NOMO-1 treated with dmso at 0.1 percent for 144 hours (cell line): ENCODE data around the gene CCN6.
"Not testable (repeated sequence)": the region's sequence is repeated elsewhere in the genome, so short reads cannot be mapped to it uniquely, and the experiment has no call there.

Experiments used
- DNase-seq: peaks from one replicate; lab custom pipeline; 2025; ENCODE audit not compliant: unreplicated experiment; lab: John Stamatoyannopoulos, UW

Gene CCN6

GRCh38 chr6:112049996-112050395 lies 3.9 kb upstream of the CCN6 start:
- no peak for DNase-seq

- no peak for DNase-seq
Measured at GRCh38 chr6:112050429-112050828, 3.5 kb upstream of the CCN6 start.

DNA sequence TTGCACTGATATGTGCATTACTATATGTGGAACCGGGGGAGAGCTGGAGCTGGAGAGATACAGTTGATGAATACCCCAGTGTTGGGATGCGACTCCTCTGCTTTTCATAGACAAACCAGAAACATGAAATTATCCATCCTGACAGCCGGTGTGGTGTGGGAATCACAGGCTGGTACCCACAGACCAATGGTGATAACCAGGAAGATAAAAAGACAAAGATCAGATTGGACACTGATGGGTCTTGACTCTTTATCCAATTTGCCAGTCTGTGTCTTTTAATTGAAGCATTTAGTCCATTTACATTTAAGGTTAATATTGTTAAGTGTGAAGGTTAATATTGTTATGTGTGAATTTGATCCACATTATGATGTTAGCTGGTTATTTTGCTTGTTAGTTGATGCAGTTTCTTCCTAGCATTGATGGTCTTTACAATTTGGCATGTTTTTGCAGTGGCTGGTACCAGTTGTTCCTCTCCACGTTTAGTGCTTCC lies 2.6 kb upstream of the CCN6 start:
- not testable (repeated sequence) for DNase-seq

DNA sequence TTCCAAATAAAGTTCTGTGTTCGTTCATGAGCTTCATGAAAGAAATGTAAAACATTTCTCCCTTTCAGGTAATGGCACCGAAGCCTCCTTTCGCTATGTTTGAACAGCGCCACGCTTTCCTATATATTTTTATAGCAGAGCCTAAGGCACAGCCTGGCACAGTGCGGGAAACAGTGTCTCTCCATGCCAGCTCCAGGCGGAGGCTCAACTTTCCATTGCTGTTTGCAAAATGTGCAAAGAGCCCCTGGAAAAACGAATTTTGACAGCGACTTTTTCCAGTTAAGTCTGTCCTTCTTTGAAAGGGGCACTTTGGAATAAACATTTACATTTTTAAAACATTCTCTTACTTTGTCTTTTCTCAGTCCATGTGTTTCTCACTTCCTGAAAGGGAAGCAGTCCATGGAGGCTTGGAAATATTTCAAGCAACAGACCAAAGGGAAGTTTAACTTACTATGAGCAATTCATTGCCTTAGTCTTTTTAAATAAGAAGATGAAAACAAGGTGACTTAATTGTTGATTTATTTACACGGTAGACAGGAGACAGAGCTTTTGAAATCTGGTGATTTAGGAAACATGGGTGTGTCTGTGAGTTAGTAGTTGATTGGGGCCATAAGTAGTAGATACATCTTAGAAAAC lies 769 bp downstream of the CCN6 start:
- no peak for DNase-seq

DNA sequence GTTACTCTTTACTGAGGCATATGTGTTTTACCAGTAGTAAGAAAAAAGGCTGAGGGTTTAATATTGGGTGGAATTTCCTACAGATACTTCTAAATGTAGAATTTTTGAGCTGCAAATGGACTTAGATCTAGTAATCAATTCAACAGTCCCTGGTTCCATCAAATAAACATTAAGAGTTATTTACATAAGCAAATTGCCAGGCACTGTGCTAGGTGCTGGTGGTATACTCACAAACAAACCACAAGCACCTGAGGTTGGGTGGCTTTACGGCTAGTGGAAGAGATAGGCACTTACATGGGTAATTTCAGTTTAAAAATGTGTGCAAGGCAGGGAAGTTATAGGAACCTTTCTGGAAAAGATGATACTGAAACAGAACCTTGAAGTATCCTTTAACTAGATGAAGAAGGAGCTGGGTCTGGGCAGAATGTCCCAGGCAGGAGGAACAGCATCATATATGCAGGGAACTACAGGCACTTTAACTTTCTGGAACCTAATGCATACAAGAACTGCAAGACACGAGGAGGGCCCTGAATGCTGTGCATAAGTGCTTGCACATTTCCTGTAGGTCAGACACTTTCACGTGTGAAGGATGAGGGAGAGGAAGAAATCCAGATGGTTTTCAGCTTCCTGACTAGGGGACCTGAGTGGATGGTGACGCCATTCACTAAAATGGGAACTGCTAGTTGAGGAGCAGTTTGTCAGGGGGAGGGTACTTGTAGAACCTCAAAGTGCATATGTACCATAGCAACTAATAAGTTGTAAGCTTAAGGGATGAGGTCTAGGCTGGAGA lies 4.5 kb downstream of the CCN6 start:
- DNase-seq: no peak

GRCh38 chr6:112061605-112062004 lies 7.7 kb downstream of the CCN6 start:
- DNase-seq: no peak

GRCh38 chr6:112062966-112063365 lies 9.1 kb downstream of the CCN6 start:
- no peak for DNase-seq

DNA sequence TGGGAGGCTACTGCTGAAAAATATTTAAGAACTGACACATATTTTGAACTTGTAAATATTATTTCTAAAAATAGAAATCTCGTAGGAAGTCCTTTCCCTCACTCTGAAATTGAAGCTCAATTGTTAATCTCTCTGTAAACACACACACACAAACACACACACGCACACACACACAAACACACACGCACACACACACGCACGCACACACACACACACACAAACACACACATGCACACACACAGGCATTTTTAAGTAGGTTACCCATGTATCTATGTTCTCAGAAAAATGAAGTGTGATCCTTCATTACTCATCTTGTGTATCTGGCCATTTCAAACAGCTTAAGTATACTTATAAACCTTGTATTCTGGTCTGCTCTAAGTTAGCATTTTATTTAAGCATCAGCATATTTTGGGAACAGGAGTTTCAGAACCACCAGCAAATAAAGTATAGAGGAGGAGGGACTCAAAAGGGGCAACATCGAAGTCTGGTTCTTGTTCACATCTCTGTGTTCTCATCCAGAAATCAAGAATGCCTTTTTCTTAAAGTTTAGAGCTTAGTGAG lies 11.6 kb downstream of the CCN6 start:
- no peak for DNase-seq

GRCh38 chr6:112066606-112067005 lies 12.7 kb downstream of the CCN6 start:
- DNase-seq: no peak

GRCh38 chr6:112081569-112081968 lies 27.7 kb downstream of the CCN6 start:
- DNase-seq: no peak

DNA sequence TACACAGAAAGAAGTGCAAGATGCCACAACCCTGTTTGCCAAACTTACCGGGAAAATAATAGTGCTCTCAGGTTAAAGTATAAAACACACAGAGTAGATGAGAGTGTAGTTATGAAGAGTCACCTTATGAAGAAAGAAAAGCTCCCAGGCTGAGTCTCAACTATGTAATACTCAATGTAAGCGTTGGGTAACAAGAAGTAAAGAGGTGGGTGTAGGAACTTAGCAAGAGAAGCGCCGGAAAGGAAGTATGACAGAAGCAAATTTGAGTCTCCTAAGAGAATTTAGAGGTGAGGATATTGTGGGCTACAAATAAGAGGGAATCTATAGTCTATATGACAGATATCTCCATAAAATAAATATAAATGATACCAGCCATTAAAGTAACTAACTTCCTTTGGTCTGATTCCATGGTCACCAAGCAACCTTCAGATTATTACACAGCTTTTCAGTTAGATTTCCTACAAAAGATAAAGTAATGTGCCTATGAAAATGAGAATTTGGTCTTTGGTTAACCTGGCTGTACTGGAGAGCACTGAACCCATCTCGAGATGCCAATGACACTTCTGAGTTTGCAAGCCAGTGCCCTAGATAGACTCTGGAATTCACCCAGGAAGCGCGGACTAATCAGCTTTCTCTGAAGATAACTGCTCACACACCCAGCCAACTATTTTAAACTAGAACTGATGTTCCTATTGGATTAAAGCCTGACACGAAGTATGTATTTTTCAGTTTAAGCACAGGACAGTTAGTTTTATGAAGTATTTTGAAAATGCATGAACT lies 31.6 kb downstream of the CCN6 start:
- no peak for DNase-seq

DNA sequence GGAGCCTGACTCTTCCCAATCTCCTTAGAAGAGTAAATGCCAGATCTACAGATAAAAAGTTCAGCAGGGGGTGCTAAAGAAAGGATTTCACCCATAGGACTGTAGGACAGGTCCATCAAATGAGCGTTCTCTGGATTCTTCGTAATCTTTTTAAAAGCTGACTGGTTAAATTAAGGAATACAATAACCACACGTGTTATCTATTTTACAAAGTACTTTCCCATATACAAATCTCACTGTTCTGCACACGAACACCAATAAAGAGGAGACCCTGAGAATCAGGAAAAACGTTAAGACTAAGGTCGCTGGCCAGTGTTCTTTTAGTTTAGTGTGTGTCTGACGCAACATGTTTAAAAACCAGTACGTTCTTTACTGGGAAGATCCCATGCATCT lies 32.8 kb downstream of the CCN6 start:
- DNase-seq: peak; percentile 46

GRCh38 chr6:112087136-112087911 lies 33.4 kb downstream of the CCN6 start, which contains the start of the genes FAM229B and TUBE1:
Gene FAM229B (plus strand): TSS chr6:112087591. CDS start chr6:112099284, 11,693 bp downstream.
Gene TUBE1 (minus strand): TSS chr6:112087482. CDS start chr6:112087434, 48 bp downstream.
- DNase-seq: peak; percentile 95

GRCh38 chr6:112087916-112088315 lies 34.0 kb downstream of the CCN6 start:
- no peak for DNase-seq

DNA sequence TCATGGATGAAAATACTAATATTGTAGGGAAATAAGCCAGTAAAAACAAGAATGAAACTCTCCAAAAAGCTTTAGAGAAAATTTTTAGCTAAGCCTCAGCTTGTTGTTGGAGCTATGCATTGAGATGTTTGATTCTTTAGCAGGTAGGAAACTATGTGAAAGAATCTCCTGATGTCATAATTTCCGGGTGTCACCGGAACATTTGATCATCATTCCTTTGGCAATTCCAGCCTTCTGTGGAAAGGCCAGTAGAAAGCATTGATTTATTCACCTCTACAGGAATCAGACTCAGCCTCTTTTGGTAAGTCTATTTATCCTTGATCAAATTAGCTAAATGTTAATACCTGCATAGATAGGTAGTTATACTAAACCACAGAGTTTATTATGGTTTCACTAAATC lies 43.0 kb downstream of the CCN6 start:
- no peak for DNase-seq

DNA sequence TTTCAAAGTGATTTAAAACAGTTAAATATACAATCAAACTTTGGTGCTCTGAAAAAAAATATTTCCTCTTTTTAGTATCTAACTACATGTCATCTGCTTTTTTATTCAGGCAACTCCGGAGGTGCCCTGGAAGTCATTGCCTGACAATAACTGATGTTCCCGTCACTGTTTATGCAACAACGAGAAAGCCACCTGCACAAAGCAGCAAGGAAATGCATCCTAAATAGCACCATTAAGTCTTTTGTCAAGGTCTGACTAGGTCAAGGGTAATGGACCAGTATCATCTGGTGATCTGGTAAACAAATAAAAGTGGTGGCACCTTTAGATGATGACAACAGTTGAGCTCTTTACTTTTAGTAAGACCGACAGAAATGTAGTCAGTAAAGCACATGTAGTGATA lies 46.7 kb downstream of the CCN6 start:
- no peak for DNase-seq

GRCh38 chr6:112106026-112106425 lies 52.1 kb downstream of the CCN6 start:
- DNase-seq: not testable (repeated sequence)

DNA sequence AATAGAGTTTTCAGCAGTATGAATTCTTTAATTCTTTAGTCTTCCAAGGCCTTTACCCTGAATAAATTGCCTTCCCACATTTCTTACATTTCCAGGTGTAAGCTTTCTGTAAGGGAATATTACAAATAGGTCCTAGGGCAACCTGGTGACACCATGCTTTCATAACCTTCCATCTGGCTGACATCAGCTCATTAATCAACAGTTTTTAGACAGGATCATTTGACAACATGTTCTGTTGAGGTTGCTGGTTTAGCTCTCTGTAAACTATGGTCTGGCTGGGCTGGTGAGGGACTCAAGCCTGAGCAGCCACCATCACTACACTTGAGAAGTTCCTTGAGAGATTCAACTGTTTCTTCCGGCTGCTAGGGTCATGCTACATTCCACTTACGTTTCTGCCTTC lies 52.7 kb downstream of the CCN6 start:
- no peak for DNase-seq

- no peak for DNase-seq
Measured at GRCh38 chr6:112109262-112109661, 55.4 kb downstream of the CCN6 start.

DNA sequence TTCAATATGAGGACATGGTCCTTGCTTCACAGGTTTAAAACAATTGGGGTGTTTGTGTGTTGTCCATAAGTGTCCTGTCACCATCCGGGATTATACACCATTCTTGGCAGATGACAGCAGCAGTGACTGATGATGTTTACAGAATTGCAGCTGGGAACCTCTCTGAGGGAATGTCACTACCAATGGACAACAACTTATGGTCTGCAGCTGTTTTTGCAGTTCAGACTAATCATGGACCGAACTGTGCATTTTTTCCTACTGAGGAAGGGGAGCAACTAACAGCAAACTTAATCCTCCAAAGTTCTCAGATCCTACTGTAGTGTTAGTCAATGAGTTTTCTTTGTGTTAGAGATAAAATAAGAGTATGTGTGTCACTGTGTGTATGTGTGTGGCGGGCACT lies 59.5 kb downstream of the CCN6 start:
- no peak for DNase-seq
